GM19328 (cell line): ENCODE data around the gene ZNF823.
"Not testable (repeated sequence)": the region's sequence is repeated elsewhere in the genome, so short reads cannot be mapped to it uniquely, and the experiment has no call there.

ENCODE experiments used
- ATAC-seq: cut with Tn5 transposase; IDR thresholded peaks from one replicate; pipeline ENCODE4 v1.9.1; 2021; ENCODE audit warnings: mild to moderate bottlenecking, moderate library complexity; ENCODE audit not compliant: unreplicated experiment

The ZNF823 gene

DNA sequence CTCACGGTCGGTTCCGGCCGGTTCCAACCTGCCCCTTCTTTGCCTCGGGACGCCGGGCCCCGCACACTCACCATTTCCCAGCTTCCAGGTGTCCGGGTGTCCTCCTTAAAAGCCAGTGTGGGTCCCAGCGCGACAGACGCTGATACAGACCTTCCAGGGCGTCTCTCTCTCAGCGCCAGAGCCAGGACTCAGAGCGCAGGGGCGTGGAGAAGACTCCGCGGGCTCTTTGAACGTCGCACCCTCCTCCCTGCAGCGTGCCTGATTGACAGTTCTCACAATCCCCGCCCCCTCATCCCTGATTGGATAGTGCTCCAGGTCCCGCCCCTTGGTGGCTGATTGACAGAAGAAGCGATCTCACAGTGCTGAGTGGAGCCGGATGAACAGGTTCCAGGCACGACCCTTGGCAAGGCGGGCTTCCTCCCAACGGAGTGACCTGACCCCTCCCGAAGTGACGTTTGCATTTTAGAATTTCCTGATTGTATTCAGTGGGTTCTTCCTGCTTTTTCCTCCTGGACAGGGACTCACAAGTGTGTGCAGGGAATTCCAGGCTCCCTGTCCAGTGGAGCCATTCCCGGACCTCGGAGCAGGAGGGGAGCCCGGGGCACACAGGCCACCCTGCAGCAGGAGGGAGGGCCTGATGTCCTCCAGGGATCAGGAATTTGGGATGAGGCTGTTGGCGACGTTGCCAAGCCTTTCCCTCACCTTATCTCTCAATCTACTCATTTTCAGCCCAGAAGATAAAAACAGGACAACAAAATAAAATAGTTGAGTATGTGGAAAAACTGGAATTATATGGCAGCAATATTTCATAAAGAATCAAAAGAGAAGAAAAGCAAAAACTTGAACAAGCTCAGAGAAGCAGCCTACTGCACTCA lies at the start of gene ZNF823:
Gene ZNF823, minus strand, starts transcription at position 201 of the 875 bp plus-strand sequence. Its CDS starts 127 bp downstream, at position 74.
- ATAC-seq: peak; percentile 94

DNA sequence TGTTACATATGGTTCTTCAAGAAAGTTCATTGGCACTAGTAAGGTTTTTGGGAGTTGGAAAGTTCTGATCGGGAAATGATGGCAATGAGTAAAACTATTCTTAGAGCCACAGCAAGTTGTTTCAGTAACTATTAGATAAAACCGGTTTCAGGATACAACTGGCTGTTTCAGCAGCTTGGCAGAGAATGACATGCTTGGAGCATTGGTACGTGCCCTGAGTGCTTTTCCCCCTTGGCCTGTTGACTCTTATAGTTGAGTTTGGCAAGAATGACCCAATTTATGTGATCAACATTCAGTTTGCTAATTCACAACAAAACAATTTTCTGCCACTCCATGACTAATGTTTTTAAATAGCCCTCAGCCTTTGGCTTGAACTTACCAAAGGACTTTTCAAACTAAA lies 48.8 kb upstream of the ZNF823 start:
- ATAC-seq: no peak

GRCh38 chr19:11784356-11784755 lies 45.6 kb upstream of the ZNF823 start:
- no peak for ATAC-seq

GRCh38 chr19:11783767-11784166 lies 45.0 kb upstream of the ZNF823 start:
- no peak for ATAC-seq

- ATAC-seq: no peak
These were observed 42.7 kb upstream of the ZNF823 start for GRCh38 chr19:11781295-11782057.

DNA sequence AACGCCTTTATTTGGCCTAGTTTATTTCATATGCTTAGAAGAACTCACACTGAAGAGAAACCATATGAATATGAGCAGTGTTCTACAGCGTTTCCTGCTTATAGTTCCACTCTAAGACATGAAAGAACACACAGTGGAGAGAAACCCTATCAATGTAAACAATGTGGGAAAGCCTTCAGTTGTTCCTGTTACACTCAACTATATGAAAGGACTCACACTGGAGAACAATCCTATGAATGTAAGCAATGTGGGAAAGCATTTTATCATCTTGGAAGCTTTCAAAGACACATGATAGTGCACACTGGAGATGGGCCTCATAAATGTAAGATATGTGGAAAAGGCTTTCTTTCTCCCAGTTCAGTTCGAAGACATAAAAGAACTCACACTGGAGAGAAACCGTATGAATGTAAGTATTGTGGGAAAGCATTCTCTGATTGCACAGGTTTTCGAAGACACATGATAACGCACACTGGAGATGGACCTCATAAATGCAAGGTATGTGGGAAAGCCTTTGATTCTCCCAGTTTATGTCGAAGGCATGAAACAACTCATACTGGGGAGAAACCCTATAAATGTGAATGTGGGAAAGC lies 41.8 kb upstream of the ZNF823 start:
- ATAC-seq: no peak

GRCh38 chr19:11776669-11777068 lies 37.9 kb upstream of the ZNF823 start:
- not testable (repeated sequence) for ATAC-seq

DNA sequence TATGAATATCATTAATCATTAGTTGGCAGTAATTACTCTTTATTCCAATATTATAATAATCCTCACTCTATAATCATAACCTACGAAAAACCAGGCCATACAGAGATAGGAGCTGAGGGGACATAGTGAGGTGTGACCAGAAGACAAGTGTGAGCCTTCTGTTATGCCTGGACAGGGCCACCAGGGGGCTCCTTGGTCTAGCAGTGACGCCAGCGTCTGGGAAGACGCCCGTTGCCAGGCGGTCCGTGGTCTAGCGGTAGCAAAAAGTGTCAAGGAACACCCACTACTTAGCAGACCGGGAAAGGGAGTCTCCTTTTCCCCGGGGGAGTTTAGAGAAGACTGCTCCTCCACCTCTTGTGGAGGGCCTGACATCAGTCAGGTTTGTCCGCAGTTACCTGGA lies 32.8 kb upstream of the ZNF823 start:
- ATAC-seq: not testable (repeated sequence)

GRCh38 chr19:11769995-11770394 lies 31.2 kb upstream of the ZNF823 start:
- no peak for ATAC-seq

GRCh38 chr19:11767633-11768133 lies 28.9 kb upstream of the ZNF823 start:
- ATAC-seq: peak; percentile 5

DNA sequence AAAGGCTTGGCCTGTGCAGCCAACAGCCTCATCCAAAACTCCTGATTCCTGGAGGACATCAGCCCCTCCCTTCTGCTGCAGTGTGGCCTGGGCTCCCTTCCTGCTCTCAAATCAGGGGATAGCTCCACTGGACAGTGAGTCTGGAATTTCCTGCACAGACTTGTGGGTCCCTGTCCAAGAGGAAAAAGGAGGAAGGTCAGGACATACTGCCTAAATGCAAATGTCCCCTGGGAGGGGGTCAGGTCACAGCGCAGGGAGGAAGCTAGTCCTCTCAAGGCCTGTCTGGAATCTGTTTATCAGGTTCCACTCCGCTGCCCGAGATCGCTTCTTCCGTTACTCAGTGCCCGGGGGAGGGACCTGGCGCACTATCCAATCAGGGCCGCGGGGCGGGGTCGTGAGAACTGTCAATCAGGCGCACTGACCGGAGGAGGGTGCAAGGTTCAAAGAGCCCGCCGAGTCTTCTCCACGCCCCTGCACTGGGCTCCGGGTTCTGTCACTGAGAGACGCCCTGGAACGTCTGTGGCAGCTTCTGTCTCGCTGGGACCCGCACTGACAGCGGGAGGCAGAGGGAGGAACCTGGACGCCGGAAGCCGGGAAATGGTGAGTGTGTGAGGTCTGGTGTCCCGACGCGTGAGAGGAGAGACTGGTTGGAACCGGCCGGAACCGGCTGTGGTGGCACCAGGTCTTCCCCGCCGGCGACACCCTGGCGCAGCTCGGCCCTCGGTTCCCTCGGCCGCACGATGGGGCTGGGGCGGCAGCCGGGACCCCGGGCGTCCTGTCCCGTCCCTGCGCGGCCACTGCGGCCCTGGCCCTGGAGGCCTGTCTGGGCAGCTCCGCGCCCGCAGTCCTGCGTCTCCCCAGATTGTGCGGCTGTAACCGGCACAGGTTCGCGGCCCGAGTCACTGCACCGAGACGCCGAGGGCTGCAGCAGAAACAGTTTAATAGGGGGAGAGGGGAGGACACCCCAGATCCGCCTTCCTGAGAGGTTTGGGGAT lies 28.1 kb upstream of the ZNF823 start, which contains the start of gene ZNF441:
Gene ZNF441, plus strand, starts transcription at position 404 of the 995 bp plus-strand sequence. Its CDS starts 194 bp downstream, at position 598.
- peak; percentile 91 for ATAC-seq

- no peak for ATAC-seq
These were observed 24.9 kb upstream of the ZNF823 start for GRCh38 chr19:11763611-11764010.

DNA sequence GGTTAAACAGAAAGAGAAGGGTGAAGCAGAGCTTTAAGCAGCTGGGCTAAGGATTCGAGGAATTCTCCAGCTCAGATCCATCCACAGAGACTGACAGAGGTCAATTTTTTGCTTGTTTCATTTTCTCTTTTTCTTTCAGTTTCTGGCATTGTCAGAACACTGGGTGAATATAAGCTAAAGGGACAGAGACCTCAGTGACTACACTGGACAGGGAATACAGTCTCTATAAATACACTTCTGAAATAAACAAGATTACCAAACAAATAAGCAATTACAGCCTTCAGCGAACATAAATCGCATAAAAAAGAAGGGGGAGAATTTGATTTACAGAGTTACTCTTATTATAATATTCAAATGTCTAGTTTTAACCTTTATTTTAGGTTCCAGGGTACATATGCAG lies 24.4 kb upstream of the ZNF823 start:
- ATAC-seq: no peak

GRCh38 chr19:11759805-11760204 lies 21.1 kb upstream of the ZNF823 start:
- ATAC-seq: no peak

GRCh38 chr19:11756965-11757364 lies 18.2 kb upstream of the ZNF823 start:
- ATAC-seq: no peak

GRCh38 chr19:11754663-11755062 lies 15.9 kb upstream of the ZNF823 start:
- ATAC-seq: no peak

- ATAC-seq: no peak
These were observed 13.5 kb upstream of the ZNF823 start for GRCh38 chr19:11752244-11752736.

GRCh38 chr19:11749751-11750150 lies 11.0 kb upstream of the ZNF823 start:
- no peak for ATAC-seq

GRCh38 chr19:11747277-11747676 lies 8.5 kb upstream of the ZNF823 start:
- ATAC-seq: no peak

DNA sequence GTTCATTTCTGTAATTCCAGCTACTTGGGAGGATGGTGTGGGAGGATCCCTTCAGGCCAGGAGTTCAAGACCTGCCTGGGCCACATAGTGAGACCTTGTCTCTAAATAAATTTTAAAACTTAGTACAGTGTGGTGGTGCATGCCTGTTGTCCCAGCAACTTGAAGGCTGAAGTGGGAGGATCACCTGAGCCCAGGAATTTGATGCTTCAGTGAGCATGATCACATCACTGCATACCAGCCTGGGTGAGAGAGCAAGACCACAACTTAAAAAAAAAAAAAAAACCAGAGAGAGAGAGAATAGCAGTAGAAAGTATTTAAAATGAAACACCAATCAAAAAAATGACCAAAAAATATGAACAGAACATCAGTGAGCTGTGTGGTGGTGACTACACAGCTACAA lies 7.1 kb upstream of the ZNF823 start:
- ATAC-seq: no peak
